Ishikawa (cell line): ENCODE data around the gene KRTAP6-2.

ENCODE experiments used
- CEBPB ChIP-seq: IDR thresholded peaks from 2 replicates; pipeline ENCODE4 v1.6.1; 2012
- EGR1 ChIP-seq: IDR thresholded peaks from 2 replicates; pipeline ENCODE4 v1.6.1; 2012
- EP300 ChIP-seq: IDR thresholded peaks from 2 replicates; pipeline ENCODE4 v1.6.1; 2012; ENCODE audit warnings: borderline replicate concordance
- NFIC ChIP-seq: IDR thresholded peaks from 2 replicates; pipeline ENCODE4 v1.6.1; 2012
- RAD21 ChIP-seq: IDR thresholded peaks from 2 replicates; pipeline ENCODE4 v1.6.1; 2012; ENCODE audit warnings: low read depth
- TAF1 ChIP-seq: IDR thresholded peaks from 2 replicates; pipeline ENCODE4 v1.6.1; 2012; ENCODE audit warnings: low read depth, mild to moderate bottlenecking
- YY1 ChIP-seq: IDR thresholded peaks from 2 replicates; pipeline ENCODE4 v1.6.1; 2012; ENCODE audit warnings: low read depth
- TF ChIP-seq, protein P1 (sequence below): IDR thresholded peaks from 2 replicates; pipeline ENCODE4 v1.6.1; 2012; ENCODE audit warnings: low read depth, mild to moderate bottlenecking
- TF ChIP-seq, protein P2 (sequence below): IDR thresholded peaks from 2 replicates; pipeline ENCODE4 v1.6.1; 2012
- TF ChIP-seq, protein P3 (sequence below): IDR thresholded peaks from 2 replicates; pipeline ENCODE4 v1.6.1; 2012

DNA sequence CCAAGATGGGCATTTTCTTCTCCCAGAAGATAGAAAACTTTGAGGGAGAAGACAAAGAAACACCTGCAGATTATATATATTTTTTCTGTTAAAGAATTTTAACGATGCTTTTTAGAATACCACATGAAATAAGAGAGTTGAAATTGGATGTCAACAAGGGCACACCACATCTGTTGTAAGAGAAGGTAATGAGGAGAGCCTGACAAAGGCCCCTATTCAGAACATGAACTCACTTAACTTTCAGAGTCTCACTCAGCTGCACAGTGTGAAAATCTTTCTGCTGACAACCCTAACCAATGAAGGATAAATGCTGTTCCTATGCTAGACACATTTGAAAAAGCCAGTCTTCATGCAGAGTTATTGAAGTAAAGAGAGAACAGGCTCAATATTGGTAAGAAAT, 15.8 kb downstream of the KRTAP6-2 start:
- TF ChIP-seq CEBPB: no peak
- TF ChIP-seq, protein P1, sequence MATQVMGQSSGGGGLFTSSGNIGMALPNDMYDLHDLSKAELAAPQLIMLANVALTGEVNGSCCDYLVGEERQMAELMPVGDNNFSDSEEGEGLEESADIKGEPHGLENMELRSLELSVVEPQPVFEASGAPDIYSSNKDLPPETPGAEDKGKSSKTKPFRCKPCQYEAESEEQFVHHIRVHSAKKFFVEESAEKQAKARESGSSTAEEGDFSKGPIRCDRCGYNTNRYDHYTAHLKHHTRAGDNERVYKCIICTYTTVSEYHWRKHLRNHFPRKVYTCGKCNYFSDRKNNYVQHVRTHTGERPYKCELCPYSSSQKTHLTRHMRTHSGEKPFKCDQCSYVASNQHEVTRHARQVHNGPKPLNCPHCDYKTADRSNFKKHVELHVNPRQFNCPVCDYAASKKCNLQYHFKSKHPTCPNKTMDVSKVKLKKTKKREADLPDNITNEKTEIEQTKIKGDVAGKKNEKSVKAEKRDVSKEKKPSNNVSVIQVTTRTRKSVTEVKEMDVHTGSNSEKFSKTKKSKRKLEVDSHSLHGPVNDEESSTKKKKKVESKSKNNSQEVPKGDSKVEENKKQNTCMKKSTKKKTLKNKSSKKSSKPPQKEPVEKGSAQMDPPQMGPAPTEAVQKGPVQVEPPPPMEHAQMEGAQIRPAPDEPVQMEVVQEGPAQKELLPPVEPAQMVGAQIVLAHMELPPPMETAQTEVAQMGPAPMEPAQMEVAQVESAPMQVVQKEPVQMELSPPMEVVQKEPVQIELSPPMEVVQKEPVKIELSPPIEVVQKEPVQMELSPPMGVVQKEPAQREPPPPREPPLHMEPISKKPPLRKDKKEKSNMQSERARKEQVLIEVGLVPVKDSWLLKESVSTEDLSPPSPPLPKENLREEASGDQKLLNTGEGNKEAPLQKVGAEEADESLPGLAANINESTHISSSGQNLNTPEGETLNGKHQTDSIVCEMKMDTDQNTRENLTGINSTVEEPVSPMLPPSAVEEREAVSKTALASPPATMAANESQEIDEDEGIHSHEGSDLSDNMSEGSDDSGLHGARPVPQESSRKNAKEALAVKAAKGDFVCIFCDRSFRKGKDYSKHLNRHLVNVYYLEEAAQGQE: no peak
- TF ChIP-seq RAD21: no peak
- TF ChIP-seq TAF1: no peak
- TF ChIP-seq EGR1: no peak
- TF ChIP-seq, protein P2, sequence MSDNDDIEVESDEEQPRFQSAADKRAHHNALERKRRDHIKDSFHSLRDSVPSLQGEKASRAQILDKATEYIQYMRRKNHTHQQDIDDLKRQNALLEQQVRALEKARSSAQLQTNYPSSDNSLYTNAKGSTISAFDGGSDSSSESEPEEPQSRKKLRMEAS: no peak
- TF ChIP-seq, protein P3, sequence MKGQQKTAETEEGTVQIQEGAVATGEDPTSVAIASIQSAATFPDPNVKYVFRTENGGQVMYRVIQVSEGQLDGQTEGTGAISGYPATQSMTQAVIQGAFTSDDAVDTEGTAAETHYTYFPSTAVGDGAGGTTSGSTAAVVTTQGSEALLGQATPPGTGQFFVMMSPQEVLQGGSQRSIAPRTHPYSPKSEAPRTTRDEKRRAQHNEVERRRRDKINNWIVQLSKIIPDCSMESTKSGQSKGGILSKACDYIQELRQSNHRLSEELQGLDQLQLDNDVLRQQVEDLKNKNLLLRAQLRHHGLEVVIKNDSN: no peak
- no peak for TF ChIP-seq EP300
- no peak for TF ChIP-seq NFIC
- TF ChIP-seq YY1: no peak
